HepG2 (cell line): ENCODE data around the gene TSGA10IP. TPM values are rescaled to one million over a fixed set of nuclear protein-coding genes. Genes with fewer than 3 reads are reported as not detected.

Source experiments
- ADNP ChIP-seq: sonication (generic); formaldehyde crosslinking; IDR thresholded peaks from 2 replicates; pipeline ENCODE4 v1.4.0; 2020; ENCODE audit warnings: missing genetic modification reagents
- FOSL2 ChIP-seq: sonication (generic); formaldehyde crosslinking; IDR thresholded peaks from 2 replicates; pipeline ENCODE4 v1.4.0; 2020; ENCODE audit warnings: missing genetic modification reagents
- FOXA3 ChIP-seq: IDR thresholded peaks from 2 replicates; pipeline ENCODE4 v1.6.1; 2016; ENCODE audit warnings: missing genetic modification reagents, missing compliant biosample characterization
- FOXC1 ChIP-seq: sonication (generic); formaldehyde crosslinking; IDR thresholded peaks from 2 replicates; pipeline ENCODE4 v1.8.0; 2022; ENCODE audit warnings: mild to moderate bottlenecking, missing genetic modification reagents, borderline replicate concordance
- FOXJ3 ChIP-seq: sonication (generic); formaldehyde crosslinking; IDR thresholded peaks from 2 replicates; pipeline ENCODE4 v1.4.0; 2020; ENCODE audit warnings: missing genetic modification reagents, mild to moderate bottlenecking, borderline replicate concordance
- HNRNPH1 ChIP-seq: fragments of 200-400 bp; formaldehyde crosslinking; optimal IDR thresholded peaks from 2 replicates; pipeline ENCODE3; 2017; ENCODE audit warnings: mild to moderate bottlenecking, low read depth, low read length
- MED1 ChIP-seq: sonication (generic); formaldehyde crosslinking; IDR thresholded peaks from 2 replicates; pipeline ENCODE4 v1.4.0; 2020; ENCODE audit warnings: missing genetic modification reagents
- MED13 ChIP-seq: sonication (generic); formaldehyde crosslinking; IDR thresholded peaks from 2 replicates; pipeline ENCODE4 v1.5.0; 2020; ENCODE audit warnings: missing genetic modification reagents
- MYNN ChIP-seq: sonication (generic); formaldehyde crosslinking; IDR thresholded peaks from 2 replicates; pipeline ENCODE4 v1.4.0; 2020; ENCODE audit warnings: mild to moderate bottlenecking, low read depth, missing genetic modification reagents
- RCOR2 ChIP-seq: IDR thresholded peaks from 2 replicates; pipeline ENCODE4 v1.6.1; 2016; ENCODE audit warnings: missing biosample characterization, missing genetic modification reagents
- SALL1 ChIP-seq: sonication (generic); formaldehyde crosslinking; IDR thresholded peaks from 2 replicates; pipeline ENCODE4 v1.8.0; 2022; ENCODE audit warnings: mild to moderate bottlenecking, missing genetic modification reagents
- ZBTB3 ChIP-seq: sonication (generic); formaldehyde crosslinking; IDR thresholded peaks from 2 replicates; pipeline ENCODE4 v1.4.0; 2020; ENCODE audit warnings: low read depth, mild to moderate bottlenecking, moderate library complexity, missing genetic modification reagents, borderline replicate concordance
- ZNF138 ChIP-seq: sonication (generic); formaldehyde crosslinking; IDR thresholded peaks from 2 replicates; pipeline ENCODE4 v1.5.0; 2020; ENCODE audit warnings: mild to moderate bottlenecking, low read depth, missing genetic modification reagents
- ZNF274 ChIP-seq: sonication (generic); formaldehyde crosslinking; IDR thresholded peaks from 2 replicates; pipeline ENCODE4 v1.5.1; 2020; ENCODE audit warnings: mild to moderate bottlenecking, missing genetic modification reagents
- ZNF546 ChIP-seq: sonication (generic); formaldehyde crosslinking; conservative IDR thresholded peaks from 2 replicates; pipeline ENCODE4 v1.8.1; 2023; ENCODE audit warnings: mild to moderate bottlenecking, missing genetic modification reagents
- ZNF629 ChIP-seq: sonication (generic); formaldehyde crosslinking; conservative IDR thresholded peaks from 2 replicates; pipeline ENCODE4 v1.5.0; 2020; ENCODE audit warnings: missing genetic modification reagents
- ZNF850 ChIP-seq: sonication (generic); formaldehyde crosslinking; conservative IDR thresholded peaks from 2 replicates; pipeline ENCODE4 v1.9.0; 2021; ENCODE audit warnings: mild to moderate bottlenecking, missing genetic modification reagents
- polyA plus RNA-seq, 8 experiments: library from polyadenylated mRNA; depleted of rRNA in 3 of 8; stranded (reverse) in 7 of 8; unstranded in 1 of 8; fragments of >200 nt; fragmentation: Illumina TruSeq in 4 of 8; extraction: Trizol in 4 of 8; gene quantifications; 2 replicates each; pipeline versions ENCODE4 v1.2.1 to v1.2.3, GENCODE V29; 2011 to 2016; ENCODE audit warnings: low read depth in 4 of 8, missing spikeins in 1 of 8, mixed read lengths in 1 of 8; ENCODE audit not compliant: insufficient read depth in 1 of 8
- total RNA-seq, 5 experiments: library from RNA; depleted of rRNA; stranded (reverse); fragments of >200 nt; fragmentation: Illumina TruSeq; extraction: Trizol; gene quantifications; 2 replicates each; pipeline ENCODE4 v1.2.3, GENCODE V29; 2016; ENCODE audit warnings: low read depth in 1 of 5
- TF ChIP-seq, protein P1 (sequence below): sonication (generic); formaldehyde crosslinking; IDR thresholded peaks from 2 replicates; pipeline ENCODE4 v1.5.0; 2020; ENCODE audit warnings: missing genetic modification reagents
- TF ChIP-seq, protein P2 (sequence below): IDR thresholded peaks from 2 replicates; pipeline ENCODE4 v1.6.1; 2016; ENCODE audit warnings: missing compliant biosample characterization, missing genetic modification reagents, borderline replicate concordance
- TF ChIP-seq, protein P3 (sequence below): sonication (generic); formaldehyde crosslinking; IDR thresholded peaks from 2 replicates; pipeline ENCODE4 v1.9.0; 2022; ENCODE audit warnings: missing genetic modification reagents, mild to moderate bottlenecking, borderline replicate concordance
- TF ChIP-seq, protein P4 (sequence below): IDR thresholded peaks from 2 replicates; pipeline ENCODE4 v1.6.1; 2016; ENCODE audit warnings: low read depth, control low read depth
- TF ChIP-seq, protein P5 (sequence below): sonication (generic); formaldehyde crosslinking; IDR thresholded peaks from 2 replicates; pipeline ENCODE4 v1.5.0; 2020; ENCODE audit warnings: mild to moderate bottlenecking, missing genetic modification reagents

The TSGA10IP gene
- total and polyA plus RNA-seq, 2 of the 13 experiments (the other 11 are each of a cell fraction or from before 2014, with no cell fraction given): not detected

DNA sequence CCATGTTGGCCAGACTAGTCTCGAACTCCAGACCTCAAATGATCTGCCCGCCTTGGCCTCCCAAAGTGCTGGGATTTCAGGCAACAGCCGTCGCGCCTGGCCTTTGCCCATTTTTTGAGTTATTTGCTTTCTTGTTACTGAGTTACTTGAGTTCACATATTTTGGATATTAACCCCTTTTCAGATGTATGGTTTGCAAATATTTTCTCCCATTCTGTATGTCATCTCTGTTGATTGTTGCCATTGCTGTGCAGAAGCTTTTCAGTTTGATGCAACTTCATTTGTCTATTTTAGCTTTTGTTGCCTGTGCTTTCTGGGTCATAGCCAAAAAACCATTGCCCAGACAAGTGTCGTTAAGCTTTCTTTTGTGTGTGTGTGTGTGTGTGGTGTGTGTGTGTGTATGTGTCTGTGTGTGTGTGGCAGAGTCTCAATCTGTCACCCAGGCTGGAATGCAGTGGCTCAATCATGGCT lies 6.8 kb downstream of the TSGA10IP start (continued):
- TF ChIP-seq, protein P1, sequence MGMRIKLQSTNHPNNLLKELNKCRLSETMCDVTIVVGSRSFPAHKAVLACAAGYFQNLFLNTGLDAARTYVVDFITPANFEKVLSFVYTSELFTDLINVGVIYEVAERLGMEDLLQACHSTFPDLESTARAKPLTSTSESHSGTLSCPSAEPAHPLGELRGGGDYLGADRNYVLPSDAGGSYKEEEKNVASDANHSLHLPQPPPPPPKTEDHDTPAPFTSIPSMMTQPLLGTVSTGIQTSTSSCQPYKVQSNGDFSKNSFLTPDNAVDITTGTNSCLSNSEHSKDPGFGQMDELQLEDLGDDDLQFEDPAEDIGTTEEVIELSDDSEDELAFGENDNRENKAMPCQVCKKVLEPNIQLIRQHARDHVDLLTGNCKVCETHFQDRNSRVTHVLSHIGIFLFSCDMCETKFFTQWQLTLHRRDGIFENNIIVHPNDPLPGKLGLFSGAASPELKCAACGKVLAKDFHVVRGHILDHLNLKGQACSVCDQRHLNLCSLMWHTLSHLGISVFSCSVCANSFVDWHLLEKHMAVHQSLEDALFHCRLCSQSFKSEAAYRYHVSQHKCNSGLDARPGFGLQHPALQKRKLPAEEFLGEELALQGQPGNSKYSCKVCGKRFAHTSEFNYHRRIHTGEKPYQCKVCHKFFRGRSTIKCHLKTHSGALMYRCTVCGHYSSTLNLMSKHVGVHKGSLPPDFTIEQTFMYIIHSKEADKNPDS (CRISPR knock-in tag): no peak
- TF ChIP-seq MED1 (peak; percentile 39; the same call in 1 of the 2 replicates), ZNF546 (no peak), ZBTB3 (CRISPR knock-in tag) (no peak), ZNF138 (CRISPR knock-in tag) (no peak), ADNP (peak; percentile 91), MYNN (CRISPR knock-in tag) (no peak), ZNF274 (CRISPR knock-in tag) (no peak), SALL1 (CRISPR knock-in tag) (peak; percentile 91), ZNF629 (CRISPR knock-in tag) (peak; percentile 58; the same call in 1 of the 2 replicates), HNRNPH1 (no peak), FOXA3 (peak; percentile 61; the same call in 1 of the 2 replicates), MED13 (no peak), FOSL2 (CRISPR knock-in tag) (no peak), ZNF850 (CRISPR knock-in tag) (no peak), FOXJ3 (peak; percentile 27; the same call in 1 of the 2 replicates), FOXC1 (CRISPR knock-in tag) (0 out of 2 replicates have a peak, but pooled peaks have one; percentile 61), RCOR2 (CRISPR knock-in tag) (peak; percentile 67)
- TF ChIP-seq, protein P2, sequence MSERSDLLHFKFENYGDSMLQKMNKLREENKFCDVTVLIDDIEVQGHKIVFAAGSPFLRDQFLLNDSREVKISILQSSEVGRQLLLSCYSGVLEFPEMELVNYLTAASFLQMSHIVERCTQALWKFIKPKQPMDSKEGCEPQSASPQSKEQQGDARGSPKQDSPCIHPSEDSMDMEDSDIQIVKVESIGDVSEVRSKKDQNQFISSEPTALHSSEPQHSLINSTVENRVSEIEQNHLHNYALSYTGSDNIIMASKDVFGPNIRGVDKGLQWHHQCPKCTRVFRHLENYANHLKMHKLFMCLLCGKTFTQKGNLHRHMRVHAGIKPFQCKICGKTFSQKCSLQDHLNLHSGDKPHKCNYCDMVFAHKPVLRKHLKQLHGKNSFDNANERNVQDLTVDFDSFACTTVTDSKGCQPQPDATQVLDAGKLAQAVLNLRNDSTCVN: no peak
- TF ChIP-seq, protein P3, sequence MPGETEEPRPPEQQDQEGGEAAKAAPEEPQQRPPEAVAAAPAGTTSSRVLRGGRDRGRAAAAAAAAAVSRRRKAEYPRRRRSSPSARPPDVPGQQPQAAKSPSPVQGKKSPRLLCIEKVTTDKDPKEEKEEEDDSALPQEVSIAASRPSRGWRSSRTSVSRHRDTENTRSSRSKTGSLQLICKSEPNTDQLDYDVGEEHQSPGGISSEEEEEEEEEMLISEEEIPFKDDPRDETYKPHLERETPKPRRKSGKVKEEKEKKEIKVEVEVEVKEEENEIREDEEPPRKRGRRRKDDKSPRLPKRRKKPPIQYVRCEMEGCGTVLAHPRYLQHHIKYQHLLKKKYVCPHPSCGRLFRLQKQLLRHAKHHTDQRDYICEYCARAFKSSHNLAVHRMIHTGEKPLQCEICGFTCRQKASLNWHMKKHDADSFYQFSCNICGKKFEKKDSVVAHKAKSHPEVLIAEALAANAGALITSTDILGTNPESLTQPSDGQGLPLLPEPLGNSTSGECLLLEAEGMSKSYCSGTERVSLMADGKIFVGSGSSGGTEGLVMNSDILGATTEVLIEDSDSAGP (CRISPR knock-in tag): no peak
- TF ChIP-seq, protein P4, sequence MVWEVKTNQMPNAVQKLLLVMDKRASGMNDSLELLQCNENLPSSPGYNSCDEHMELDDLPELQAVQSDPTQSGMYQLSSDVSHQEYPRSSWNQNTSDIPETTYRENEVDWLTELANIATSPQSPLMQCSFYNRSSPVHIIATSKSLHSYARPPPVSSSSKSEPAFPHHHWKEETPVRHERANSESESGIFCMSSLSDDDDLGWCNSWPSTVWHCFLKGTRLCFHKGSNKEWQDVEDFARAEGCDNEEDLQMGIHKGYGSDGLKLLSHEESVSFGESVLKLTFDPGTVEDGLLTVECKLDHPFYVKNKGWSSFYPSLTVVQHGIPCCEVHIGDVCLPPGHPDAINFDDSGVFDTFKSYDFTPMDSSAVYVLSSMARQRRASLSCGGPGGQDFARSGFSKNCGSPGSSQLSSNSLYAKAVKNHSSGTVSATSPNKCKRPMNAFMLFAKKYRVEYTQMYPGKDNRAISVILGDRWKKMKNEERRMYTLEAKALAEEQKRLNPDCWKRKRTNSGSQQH (CRISPR knock-in tag): no peak
- TF ChIP-seq, protein P5, sequence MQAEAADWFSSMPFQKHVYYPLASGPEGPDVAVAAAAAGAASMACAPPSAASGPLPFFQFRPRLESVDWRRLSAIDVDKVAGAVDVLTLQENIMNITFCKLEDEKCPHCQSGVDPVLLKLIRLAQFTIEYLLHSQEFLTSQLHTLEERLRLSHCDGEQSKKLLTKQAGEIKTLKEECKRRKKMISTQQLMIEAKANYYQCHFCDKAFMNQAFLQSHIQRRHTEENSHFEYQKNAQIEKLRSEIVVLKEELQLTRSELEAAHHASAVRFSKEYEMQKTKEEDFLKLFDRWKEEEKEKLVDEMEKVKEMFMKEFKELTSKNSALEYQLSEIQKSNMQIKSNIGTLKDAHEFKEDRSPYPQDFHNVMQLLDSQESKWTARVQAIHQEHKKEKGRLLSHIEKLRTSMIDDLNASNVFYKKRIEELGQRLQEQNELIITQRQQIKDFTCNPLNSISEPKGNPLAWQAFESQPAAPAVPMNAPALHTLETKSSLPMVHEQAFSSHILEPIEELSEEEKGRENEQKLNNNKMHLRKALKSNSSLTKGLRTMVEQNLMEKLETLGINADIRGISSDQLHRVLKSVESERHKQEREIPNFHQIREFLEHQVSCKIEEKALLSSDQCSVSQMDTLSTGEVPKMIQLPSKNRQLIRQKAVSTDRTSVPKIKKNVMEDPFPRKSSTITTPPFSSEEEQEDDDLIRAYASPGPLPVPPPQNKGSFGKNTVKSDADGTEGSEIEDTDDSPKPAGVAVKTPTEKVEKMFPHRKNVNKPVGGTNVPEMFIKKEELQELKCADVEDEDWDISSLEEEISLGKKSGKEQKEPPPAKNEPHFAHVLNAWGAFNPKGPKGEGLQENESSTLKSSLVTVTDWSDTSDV (CRISPR knock-in tag): no peak
